NCI-H2196 treated with DMSO at 0.1 percent for 48 hours (cell line): ENCODE results near the gene ACOXL.
"Not testable (repeated sequence)": the region's sequence is repeated elsewhere in the genome, so short reads cannot be mapped to it uniquely, and the experiment has no call there.

Experiments used
- DNase-seq: peaks from one replicate; lab custom pipeline; 2025; ENCODE audit not compliant: unreplicated experiment; lab: John Stamatoyannopoulos, UW

Gene ACOXL

GRCh38 chr2:110732422-110733413 is at the start of gene ACOXL:
Gene ACOXL, plus strand, starts transcription at chr2:110732573. Its CDS starts 35,817 bp downstream, at chr2:110768390.
- no peak for DNase-seq

GRCh38 chr2:110682872-110683271 is 49.5 kb upstream of the ACOXL start:
- no peak for DNase-seq

- not testable (repeated sequence) for DNase-seq
These were observed 44.4 kb upstream of the ACOXL start for GRCh38 chr2:110687775-110688484.

- DNase-seq = no peak
These were observed 43.7 kb upstream of the ACOXL start for GRCh38 chr2:110688594-110689091.

- DNase-seq = no peak
These were observed 42.0 kb upstream of the ACOXL start for GRCh38 chr2:110690083-110690965.

- DNase-seq = no peak
These were observed 40.6 kb upstream of the ACOXL start for GRCh38 chr2:110691612-110692258.

- DNase-seq = not testable (repeated sequence)
These were observed 37.1 kb upstream of the ACOXL start for GRCh38 chr2:110695146-110695898.

- not testable (repeated sequence) for DNase-seq
These were observed 34.1 kb upstream of the ACOXL start for GRCh38 chr2:110698253-110698652.

- DNase-seq = no peak
These were observed 29.6 kb upstream of the ACOXL start for GRCh38 chr2:110702514-110703380.

GRCh38 chr2:110707386-110707965 is 24.9 kb upstream of the ACOXL start:
- DNase-seq = no peak

- no peak for DNase-seq
These were observed 23.9 kb upstream of the ACOXL start for GRCh38 chr2:110708455-110708854.

GRCh38 chr2:110712737-110713136 is 19.6 kb upstream of the ACOXL start:
- DNase-seq = no peak

- no peak for DNase-seq
These were observed 18.6 kb upstream of the ACOXL start for GRCh38 chr2:110713513-110714362.

- no peak for DNase-seq
These were observed 17.7 kb upstream of the ACOXL start for GRCh38 chr2:110714452-110715224.

GRCh38 chr2:110716959-110717645 is 15.3 kb upstream of the ACOXL start:
- DNase-seq = no peak

- DNase-seq = no peak
These were observed 14.6 kb upstream of the ACOXL start for GRCh38 chr2:110717734-110718133.
